H9 (cell line): Measurements from ENCODE around the gene PDE4A. TPM values are rescaled to one million over a fixed set of nuclear protein-coding genes. Genes with fewer than 3 reads are reported as not detected.

Source experiments
- DNase-seq: peaks from one replicate; pipeline ENCODE4 v3.0.0-alpha.2; 2017
- H2AFZ ChIP-seq: one replicate; pipeline ENCODE4 v1.6.1; 2013; ENCODE audit warnings: mild to moderate bottlenecking, low read length, control low read depth, moderate library complexity
- H2AK5ac ChIP-seq: 2 replicates; pipeline ENCODE4 v1.6.1; 2013; ENCODE audit warnings: low read length, control low read depth, mixed read lengths; ENCODE audit not compliant: insufficient read length
- H2BK120ac ChIP-seq: one replicate; pipeline ENCODE4 v1.6.1; 2013; ENCODE audit warnings: low read depth, mild to moderate bottlenecking, low read length, control low read depth, inconsistent platforms; ENCODE audit not compliant: poor library complexity, severe bottlenecking
- H2BK12ac ChIP-seq: 2 replicates; pipeline ENCODE4 v1.6.1; 2013; ENCODE audit warnings: low read length, control low read depth, mixed read lengths, low read depth; ENCODE audit not compliant: insufficient read length
- H2BK15ac ChIP-seq: 2 replicates; pipeline ENCODE4 v1.6.1; 2013; ENCODE audit warnings: low read depth, low read length, control low read depth
- H2BK20ac ChIP-seq: one replicate; pipeline ENCODE4 v1.6.1; 2013; ENCODE audit warnings: low read depth, mild to moderate bottlenecking, low read length, control low read depth, inconsistent platforms; ENCODE audit not compliant: poor library complexity, severe bottlenecking
- H2BK5ac ChIP-seq: 2 replicates; pipeline ENCODE4 v1.6.1; 2013; ENCODE audit warnings: low read length, control low read depth, mixed read lengths; ENCODE audit not compliant: insufficient read length
- H3K14ac ChIP-seq: 2 replicates; pipeline ENCODE4 v1.6.1; 2013; ENCODE audit warnings: low read length, control low read depth; ENCODE audit not compliant: insufficient read depth
- H3K18ac ChIP-seq: 2 replicates; pipeline ENCODE4 v1.6.1; 2013; ENCODE audit warnings: low read depth, mild to moderate bottlenecking, mixed read lengths, low read length, control low read depth; ENCODE audit not compliant: insufficient read length
- H3K23ac ChIP-seq: 2 replicates; pipeline ENCODE4 v1.6.1; 2013; ENCODE audit warnings: low read length, control low read depth, mixed read lengths, low read depth; ENCODE audit not compliant: insufficient read length
- H3K23me2 ChIP-seq: 2 replicates; pipeline ENCODE4 v1.6.1; 2013; ENCODE audit warnings: low read depth, mild to moderate bottlenecking, mixed read lengths, low read length, control low read depth; ENCODE audit not compliant: insufficient read length, poor library complexity, severe bottlenecking
- H3K27ac ChIP-seq: 2 replicates; pipeline ENCODE4 v1.5.1; 2013; ENCODE audit warnings: low read length, control low read depth, mixed read lengths, low read depth; ENCODE audit not compliant: insufficient read length
- H3K27me3 ChIP-seq: 2 replicates; pipeline ENCODE4 v1.6.1; 2013; ENCODE audit warnings: low read length, control low read depth, inconsistent platforms; ENCODE audit not compliant: insufficient read depth
- H3K4ac ChIP-seq: 2 replicates; pipeline ENCODE4 v1.6.1; 2013; ENCODE audit warnings: low read depth, mild to moderate bottlenecking, control low read depth, inconsistent platforms, low read length, moderate library complexity
- H3K4me1 ChIP-seq: 2 replicates; pipeline ENCODE4 v1.6.1; 2013; ENCODE audit warnings: low read length, control low read depth, inconsistent platforms; ENCODE audit not compliant: insufficient read depth
- H3K4me2 ChIP-seq: 2 replicates; pipeline ENCODE4 v1.6.1; 2013; ENCODE audit warnings: low read length, control low read depth, mixed read lengths; ENCODE audit not compliant: insufficient read length, insufficient read depth
- H3K56ac ChIP-seq: 2 replicates; pipeline ENCODE4 v1.6.1; 2013; ENCODE audit warnings: low read depth, mild to moderate bottlenecking, mixed read lengths, low read length, control low read depth; ENCODE audit not compliant: insufficient read length
- H3K79me1 ChIP-seq: 2 replicates; pipeline ENCODE4 v1.6.1; 2013; ENCODE audit warnings: low read depth, mild to moderate bottlenecking, moderate library complexity, low read length, control low read depth, inconsistent platforms; ENCODE audit not compliant: insufficient read depth, poor library complexity, severe bottlenecking
- H3K79me2 ChIP-seq: 2 replicates; pipeline ENCODE4 v1.6.1; 2013; ENCODE audit warnings: low read length, control low read depth, inconsistent platforms; ENCODE audit not compliant: insufficient read depth
- H3K9ac ChIP-seq: 2 replicates; pipeline ENCODE4 v1.6.1; 2013; ENCODE audit warnings: low read length, control low read depth, mixed read lengths; ENCODE audit not compliant: insufficient read length; ENCODE audit errors: extremely low read depth
- H3K9me3 ChIP-seq: one replicate; pipeline ENCODE4 v1.6.1; 2013; ENCODE audit warnings: low read depth, low read length, inconsistent platforms; ENCODE audit not compliant: control insufficient read depth
- H3T11ph ChIP-seq: one replicate; pipeline ENCODE4 v1.6.1; 2013; ENCODE audit warnings: mild to moderate bottlenecking, low read length, control low read depth, inconsistent platforms
- H4K20me1 ChIP-seq: one replicate; pipeline ENCODE4 v1.6.1; 2013; ENCODE audit not compliant: control insufficient read depth, insufficient read length, insufficient read depth
- H4K5ac ChIP-seq: 2 replicates; pipeline ENCODE4 v1.6.1; 2013; ENCODE audit warnings: low read depth, mild to moderate bottlenecking, mixed read lengths, low read length, control low read depth; ENCODE audit not compliant: insufficient read length
- H4K8ac ChIP-seq: replicated peaks from 2 replicates; pipeline ENCODE4 v1.6.1; 2013; ENCODE audit warnings: low read length, control low read depth, mixed read lengths, low read depth; ENCODE audit not compliant: insufficient read length
- H4K91ac ChIP-seq: 2 replicates; pipeline ENCODE4 v1.6.1; 2013; ENCODE audit warnings: low read depth, mild to moderate bottlenecking, moderate library complexity, mixed read lengths, low read length, control low read depth; ENCODE audit not compliant: insufficient read length
- H3K27ac Mint-ChIP-seq, 3 experiments: 2 replicates in 2 of 3; 3 replicates in 1 of 3; pipeline ENCODE4 v1.8.0; 2020 to 2021; ENCODE audit warnings: mixed read lengths in 3 of 3, mild to moderate bottlenecking in 1 of 3, moderate library complexity in 1 of 3
- H3K27me3 Mint-ChIP-seq: 2 replicates; pipeline ENCODE4 v1.8.0; 2021; ENCODE audit warnings: low read depth, mild to moderate bottlenecking, moderate library complexity, mixed read lengths
- H3K36me3 Mint-ChIP-seq, 3 experiments: 2 replicates in 2 of 3; 3 replicates in 1 of 3; pipeline ENCODE4 v1.8.0; 2020 to 2021; ENCODE audit warnings: low read depth in 3 of 3, mixed read lengths in 3 of 3; ENCODE audit not compliant: insufficient read depth in 1 of 3
- H3K4me1 Mint-ChIP-seq, 2 experiments: 2 replicates each; pipeline ENCODE4 v1.8.0; 2020; ENCODE audit warnings: mixed read lengths in 2 of 2
- H3K4me3 Mint-ChIP-seq, 2 experiments: 2 replicates in 1 of 2; 3 replicates in 1 of 2; pipeline ENCODE4 v1.8.0; 2020 to 2021; ENCODE audit warnings: mild to moderate bottlenecking in 2 of 2, mixed read lengths in 2 of 2, moderate library complexity in 1 of 2
- H3K9me3 Mint-ChIP-seq, 2 experiments: 2 replicates in 1 of 2; 3 replicates in 1 of 2; pipeline ENCODE4 v1.8.0; 2020; ENCODE audit warnings: mild to moderate bottlenecking in 2 of 2, mixed read lengths in 2 of 2, moderate library complexity in 1 of 2
- WGBS: extraction: QIAGEN DNeasy Blood & Tissue Kit; methylation state at CpG from one replicate; pipeline ENCODE4 v1.1.7; 2013; ENCODE audit warnings: missing lambda C conversion rate, low lambda C conversion rate, mixed read lengths; ENCODE audit not compliant: insufficient read length; ENCODE audit errors: extremely low coverage; 5-methylcytosine and 5-hydroxymethylcytosine counted together
- total RNA-seq: library from RNA; stranded (reverse); gene quantifications from 2 replicates; pipeline ENCODE4 v1.2.1, GENCODE V29; 2021
- TF ChIP-seq, protein P1 (sequence below): fragments of 200-600 bp; sonication (generic); conservative IDR thresholded peaks from 3 replicates; pipeline ENCODE4 v1.8.0; 2021; ENCODE audit warnings: antibody characterized with exemption, mild to moderate bottlenecking

Gene PDE4A
- total RNA-seq, 1 experiment from 2014 or later = 8.5 TPM

DNA sequence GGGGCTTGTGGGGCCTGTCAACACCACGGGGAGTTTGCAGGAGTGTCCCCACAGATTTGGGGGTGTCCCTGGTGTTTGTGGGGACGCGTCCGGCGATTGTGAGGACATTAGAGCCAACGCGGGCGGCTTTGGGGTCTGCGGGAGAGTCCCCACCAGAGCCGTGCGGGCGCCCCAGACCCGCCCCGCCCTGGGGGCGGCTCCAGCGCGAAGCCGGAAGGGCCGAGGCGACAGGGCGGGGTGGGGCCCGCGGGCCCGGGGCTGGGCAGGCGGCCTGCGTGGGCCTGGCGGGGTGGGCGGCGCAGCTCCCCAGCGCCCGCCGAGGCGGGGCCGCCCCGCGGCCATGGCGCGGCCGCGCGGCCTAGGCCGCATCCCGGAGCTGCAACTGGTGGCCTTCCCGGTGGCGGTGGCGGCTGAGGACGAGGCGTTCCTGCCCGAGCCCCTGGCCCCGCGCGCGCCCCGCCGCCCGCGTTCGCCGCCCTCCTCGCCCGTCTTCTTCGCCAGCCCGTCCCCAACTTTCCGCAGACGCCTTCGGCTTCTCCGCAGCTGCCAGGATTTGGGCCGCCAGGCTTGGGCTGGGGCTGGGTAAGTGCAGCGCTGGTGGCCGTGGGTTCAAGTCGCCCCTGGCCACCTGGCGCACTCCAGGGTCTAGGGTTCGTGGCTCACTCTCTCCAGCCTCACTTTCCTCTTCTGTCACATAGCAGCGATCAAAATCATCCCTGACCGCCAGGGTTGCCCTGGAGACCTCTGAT, 10.3 kb downstream of the PDE4A start:
- Mint-ChIP-seq H3K27me3 (peaks cover 84% of the 10 kb centered on the region), H3K36me3 (peaks cover 0 to 4% (median 0%) of the 10 kb centered on the region in 3 experiments; a peak in 2 of 7 replicates)
- no peak overlapping the region for H3K27ac ChIP-seq

More for the DNA sequence above, 10.3 kb downstream of the PDE4A start:
- H3K9me3 ChIP-seq = no peaks in the 10 kb centered on the region
- Mint-ChIP-seq H3K27ac (no peak overlapping the region), H3K4me1 (peaks cover 15 to 21% of the 10 kb centered on the region in 2 experiments; a peak in 3 of 4 replicates), H3K4me3 (peak overlapping the region; percentile 59 to 77), H3K9me3 (peaks cover 4 to 9% of the 10 kb centered on the region in 2 experiments; a peak in 3 of 5 replicates)
- no peak overlapping the region for H2BK120ac ChIP-seq
- H4K91ac ChIP-seq = no peak overlapping the region
- H2AK5ac ChIP-seq = no peak overlapping the region
- H3K23ac ChIP-seq = no peak overlapping the region
- no peak overlapping the region for H4K8ac ChIP-seq
- no peak overlapping the region for H2BK15ac ChIP-seq
- no peak for DNase-seq
- peaks cover 2% of the 10 kb centered on the region for H4K20me1 ChIP-seq
- H4K5ac ChIP-seq = no peak overlapping the region
- no peaks in the 10 kb centered on the region for H3K79me2 ChIP-seq
- H3K4ac ChIP-seq = no peak overlapping the region
- H2BK12ac ChIP-seq = no peak overlapping the region
- H3K9ac ChIP-seq = no peak overlapping the region
- H3K23me2 ChIP-seq = no peaks in the 10 kb centered on the region
- no peak overlapping the region for H2BK5ac ChIP-seq
- no CpG with 5 or more reads among the region's 75 CpGs for WGBS
- no peak overlapping the region for H2AFZ ChIP-seq
- peak overlapping the region; percentile 23 for H3K4me2 ChIP-seq
- H3K56ac ChIP-seq = no peak overlapping the region
- TF ChIP-seq, protein P1, sequence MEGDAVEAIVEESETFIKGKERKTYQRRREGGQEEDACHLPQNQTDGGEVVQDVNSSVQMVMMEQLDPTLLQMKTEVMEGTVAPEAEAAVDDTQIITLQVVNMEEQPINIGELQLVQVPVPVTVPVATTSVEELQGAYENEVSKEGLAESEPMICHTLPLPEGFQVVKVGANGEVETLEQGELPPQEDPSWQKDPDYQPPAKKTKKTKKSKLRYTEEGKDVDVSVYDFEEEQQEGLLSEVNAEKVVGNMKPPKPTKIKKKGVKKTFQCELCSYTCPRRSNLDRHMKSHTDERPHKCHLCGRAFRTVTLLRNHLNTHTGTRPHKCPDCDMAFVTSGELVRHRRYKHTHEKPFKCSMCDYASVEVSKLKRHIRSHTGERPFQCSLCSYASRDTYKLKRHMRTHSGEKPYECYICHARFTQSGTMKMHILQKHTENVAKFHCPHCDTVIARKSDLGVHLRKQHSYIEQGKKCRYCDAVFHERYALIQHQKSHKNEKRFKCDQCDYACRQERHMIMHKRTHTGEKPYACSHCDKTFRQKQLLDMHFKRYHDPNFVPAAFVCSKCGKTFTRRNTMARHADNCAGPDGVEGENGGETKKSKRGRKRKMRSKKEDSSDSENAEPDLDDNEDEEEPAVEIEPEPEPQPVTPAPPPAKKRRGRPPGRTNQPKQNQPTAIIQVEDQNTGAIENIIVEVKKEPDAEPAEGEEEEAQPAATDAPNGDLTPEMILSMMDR = no peak
- no peak overlapping the region for H3K18ac ChIP-seq
- no peaks in the 10 kb centered on the region for H3K4me1 ChIP-seq
- peak overlapping the region; percentile 32; the same call in 1 of the 2 replicates for H3K14ac ChIP-seq
- no peak overlapping the region for H3T11ph ChIP-seq
- no peaks in the 10 kb centered on the region for H3K79me1 ChIP-seq
- peaks cover 31% of the 10 kb centered on the region for H3K27me3 ChIP-seq
- H2BK20ac ChIP-seq = no peak overlapping the region
